SK-N-SH treated with all-trans-retinoic acid at 6 μM for 48 hours (cell line): ENCODE measurements around the gene LHFPL5.

Experiments
- ATAC-seq: fragments of 200-7000 bp; cut with Tn5 transposase; 3 replicates; pipeline ENCODE4 v1.9.1; 2020; ENCODE audit warnings: mild to moderate bottlenecking, moderate library complexity
- ARNTL ChIP-seq: fragments of 450-650 bp; formaldehyde crosslinking; IDR thresholded peaks from 2 replicates; pipeline ENCODE4 v1.5.0; 2020; ENCODE audit warnings: low read depth, mild to moderate bottlenecking, moderate library complexity, borderline replicate concordance
- BACH2 ChIP-seq: fragments of 250-450 bp; sonication (Bioruptor Pico); IDR thresholded peaks from 2 replicates; pipeline ENCODE4 v1.9.0; 2021; ENCODE audit warnings: mild to moderate bottlenecking, borderline replicate concordance
- CREB5 ChIP-seq: fragments of 250-450 bp; sonication (Bioruptor Pico); IDR thresholded peaks from 2 replicates; pipeline ENCODE4 v1.5.1; 2020; ENCODE audit warnings: low read depth, mild to moderate bottlenecking, moderate library complexity
- CSDC2 ChIP-seq: fragments of 250-450 bp; sonication (Bioruptor Pico); IDR thresholded peaks from 2 replicates; pipeline ENCODE4 v1.5.0; 2020; ENCODE audit warnings: mild to moderate bottlenecking, moderate library complexity
- CSRNP3 ChIP-seq: fragments of 250-450 bp; sonication (Bioruptor Pico); IDR thresholded peaks from 2 replicates; pipeline ENCODE4 v1.5.1; 2021; ENCODE audit warnings: mild to moderate bottlenecking, moderate library complexity
- ESRRG ChIP-seq: fragments of 250-450 bp; sonication (Bioruptor Pico); IDR thresholded peaks from 2 replicates; pipeline ENCODE4 v1.6.1; 2021; ENCODE audit warnings: mild to moderate bottlenecking
- GLIS3 ChIP-seq: fragments of 250-450 bp; sonication (Bioruptor Pico); IDR thresholded peaks from 2 replicates; pipeline ENCODE4 v1.5.0; 2020; ENCODE audit warnings: mild to moderate bottlenecking, moderate library complexity
- ISL1 ChIP-seq: fragments of 250-450 bp; sonication (Bioruptor Pico); IDR thresholded peaks from 2 replicates; pipeline ENCODE4 v2.1.2; 2022; ENCODE audit warnings: mild to moderate bottlenecking, moderate library complexity
- OSR1 ChIP-seq: fragments of 250-450 bp; sonication (Bioruptor Pico); IDR thresholded peaks from 2 replicates; pipeline ENCODE4 v1.8.0; 2022; ENCODE audit warnings: moderate library complexity, mild to moderate bottlenecking, inconsistent platforms
- PATZ1 ChIP-seq: fragments of 250-450 bp; sonication (Bioruptor Pico); IDR thresholded peaks from 2 replicates; pipeline ENCODE4 v1.8.0; 2020; ENCODE audit warnings: mild to moderate bottlenecking, moderate library complexity, borderline replicate concordance
- POU6F1 ChIP-seq: fragments of 250-450 bp; sonication (Bioruptor Pico); IDR thresholded peaks from 2 replicates; pipeline ENCODE4 v1.8.0; 2021; ENCODE audit warnings: low read depth, mild to moderate bottlenecking, moderate library complexity, borderline replicate concordance
- PPARA ChIP-seq: fragments of 250-450 bp; sonication (Bioruptor Pico); IDR thresholded peaks from 2 replicates; pipeline ENCODE4 v1.5.0; 2020; ENCODE audit warnings: mild to moderate bottlenecking, borderline replicate concordance
- RARB ChIP-seq: fragments of 250-450 bp; sonication (Bioruptor Pico); IDR thresholded peaks from 2 replicates; pipeline ENCODE4 v1.8.0; 2021; ENCODE audit warnings: mild to moderate bottlenecking, moderate library complexity
- TCF4 ChIP-seq: fragments of 250-450 bp; sonication (Bioruptor Pico); IDR thresholded peaks from 2 replicates; pipeline ENCODE4 v1.8.0; 2021; ENCODE audit warnings: mild to moderate bottlenecking, moderate library complexity, borderline replicate concordance
- TOX ChIP-seq: fragments of 250-450 bp; sonication (Bioruptor Pico); IDR thresholded peaks from 2 replicates; pipeline ENCODE4 v1.8.0; 2021; ENCODE audit warnings: mild to moderate bottlenecking, moderate library complexity, borderline replicate concordance
- ZNF565 ChIP-seq: fragments of 450-650 bp; formaldehyde crosslinking; conservative IDR thresholded peaks from 2 replicates; pipeline ENCODE4 v1.5.0; 2020; ENCODE audit warnings: low read depth, mild to moderate bottlenecking, moderate library complexity
- ZNF70 ChIP-seq: fragments of 450-650 bp; formaldehyde crosslinking; IDR thresholded peaks from 2 replicates; pipeline ENCODE4 v1.5.0; 2020; ENCODE audit warnings: mild to moderate bottlenecking, moderate library complexity
- ZNF8 ChIP-seq: fragments of 450-650 bp; formaldehyde crosslinking; IDR thresholded peaks from 2 replicates; pipeline ENCODE4 v1.5.0; 2020; ENCODE audit warnings: mild to moderate bottlenecking, moderate library complexity

LHFPL5 gene

GRCh38 chr6:35857853-35858252, 52.7 kb downstream of the LHFPL5 start (continued):
- no peak for TF ChIP-seq PATZ1 (CRISPR knock-in tag)
- no peak for TF ChIP-seq ISL1
- no peak for TF ChIP-seq CSRNP3 (CRISPR knock-in tag)
- TF ChIP-seq ZNF8, result no peak
- no peak for TF ChIP-seq POU6F1 (CRISPR knock-in tag)

GRCh38 chr6:35859367-35859766, 54.2 kb downstream of the LHFPL5 start:
- TF ChIP-seq GLIS3 (CRISPR knock-in tag) (no peak), RARB (CRISPR knock-in tag) (no peak), BACH2 (CRISPR knock-in tag) (no peak), PPARA (CRISPR knock-in tag) (no peak), ISL1 (no peak), TOX (no peak), OSR1 (no peak), TCF4 (CRISPR knock-in tag) (no peak), ZNF70 (CRISPR knock-in tag) (no peak), PATZ1 (CRISPR knock-in tag) (no peak), POU6F1 (CRISPR knock-in tag) (no peak), ESRRG (no peak), CSRNP3 (CRISPR knock-in tag) (no peak), CREB5 (CRISPR knock-in tag) (no peak), ZNF565 (CRISPR knock-in tag) (no peak), ARNTL (CRISPR knock-in tag) (no peak), CSDC2 (CRISPR knock-in tag) (no peak)
- no peak for ATAC-seq
